ENCODE measurements around the gene NVL.
"Not testable (repeated sequence)": the region's sequence is repeated elsewhere in the genome, so short reads cannot be mapped to it uniquely, and the experiment has no call there.

NVL gene

GRCh38 chr1:224333939-224334786 is 4.2 kb upstream of the NVL start:
- no peak for DNase-seq (ENCODE audit: low read depth)

DNA sequence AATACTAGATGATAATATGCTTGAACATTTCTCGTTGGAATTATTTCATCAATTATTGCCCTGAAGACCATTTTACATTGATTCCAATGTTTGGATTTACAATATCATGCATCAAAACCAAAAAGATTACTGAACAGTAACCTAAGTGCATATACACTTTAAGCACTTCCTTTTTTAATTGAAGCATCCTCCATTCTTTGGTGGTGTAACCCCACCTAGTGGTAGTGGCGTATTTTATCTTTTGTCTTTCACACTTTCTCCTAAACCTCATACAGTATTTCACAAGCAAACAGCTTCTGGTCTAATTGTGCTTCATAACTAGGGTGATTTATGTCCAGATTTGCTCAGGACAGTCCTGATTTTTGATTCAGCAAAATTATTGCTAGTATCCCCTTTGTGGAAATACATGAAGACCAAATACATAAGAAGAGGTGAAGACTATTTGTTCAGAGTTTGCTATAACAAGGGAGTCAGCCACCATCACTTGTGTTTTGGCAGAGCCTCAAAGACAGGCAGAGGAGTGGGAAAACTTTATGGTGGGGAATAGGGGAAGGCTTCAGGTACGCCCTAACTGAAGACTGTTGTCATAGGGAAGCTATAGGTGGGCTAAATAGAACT is 3.4 kb upstream of the NVL start:
- DNase-seq (ENCODE audit: low read depth), result no peak

- DNase-seq (ENCODE audit: low read depth), result no peak
These were observed 1.9 kb upstream of the NVL start for GRCh38 chr1:224331824-224332223.

DNA sequence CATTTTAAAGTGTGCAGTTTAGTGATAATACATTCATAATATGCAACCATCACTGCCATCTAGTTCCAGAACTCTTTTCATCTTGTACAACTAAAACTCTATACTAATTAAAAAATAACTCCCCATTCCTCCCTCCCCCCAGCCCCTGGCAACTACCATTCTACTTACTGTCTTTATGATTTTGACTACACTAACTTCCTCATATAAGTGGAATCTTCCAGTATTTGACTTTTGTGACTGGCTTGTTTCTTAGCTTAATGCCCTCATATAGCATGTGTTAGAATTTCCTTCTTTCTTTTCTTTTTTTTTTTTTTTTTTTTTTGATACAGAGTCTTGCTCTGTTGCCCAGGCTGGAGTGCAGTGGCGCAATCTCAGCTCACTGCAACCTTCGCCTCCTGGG is 1.4 kb upstream of the NVL start:
- no peak for DNase-seq (ENCODE audit: low read depth)

DNA sequence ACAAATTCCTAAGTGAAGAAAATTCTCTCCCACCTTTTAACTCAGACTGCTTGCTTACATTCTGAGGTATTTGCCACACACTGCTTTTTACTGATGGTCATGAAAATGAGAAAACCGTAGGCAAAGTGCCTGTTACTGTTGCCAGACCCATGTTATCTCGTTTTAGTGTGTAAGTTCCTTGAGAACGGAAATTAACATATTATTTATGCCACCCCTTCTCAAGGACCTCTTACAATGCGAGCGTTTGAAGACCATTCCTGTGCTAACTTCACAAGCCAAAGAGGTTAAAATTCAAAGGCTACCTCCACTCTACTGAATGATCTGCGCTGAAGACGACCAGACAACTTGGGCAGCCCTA is 509 bp downstream of the NVL start:
- no peak for DNase-seq (ENCODE audit: low read depth)

GRCh38 chr1:224328644-224329043 is 1.3 kb downstream of the NVL start:
- no peak for DNase-seq (ENCODE audit: low read depth)

DNA sequence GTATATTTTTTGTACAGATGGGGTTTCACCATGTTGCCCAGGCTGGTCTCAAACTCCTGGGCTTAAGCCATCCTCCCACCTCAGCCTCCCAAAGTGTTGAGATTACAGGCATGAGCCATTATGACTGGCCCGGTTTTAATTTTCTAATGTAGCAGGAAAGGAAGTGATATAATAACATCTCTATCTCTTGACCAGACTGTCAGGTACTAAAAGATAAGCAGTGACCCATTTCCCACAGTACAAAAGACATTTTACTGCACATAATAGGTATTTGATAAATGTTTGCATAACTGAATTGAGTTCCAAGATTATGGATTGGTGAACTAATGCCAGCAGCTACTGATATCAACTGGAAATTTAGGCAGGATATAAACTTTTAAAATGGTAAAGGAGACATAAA is 4.0 kb downstream of the NVL start:
- no peak for DNase-seq (ENCODE audit: low read depth)

GRCh38 chr1:224321706-224322105 is 8.3 kb downstream of the NVL start:
- no peak for DNase-seq (ENCODE audit: low read depth)

DNA sequence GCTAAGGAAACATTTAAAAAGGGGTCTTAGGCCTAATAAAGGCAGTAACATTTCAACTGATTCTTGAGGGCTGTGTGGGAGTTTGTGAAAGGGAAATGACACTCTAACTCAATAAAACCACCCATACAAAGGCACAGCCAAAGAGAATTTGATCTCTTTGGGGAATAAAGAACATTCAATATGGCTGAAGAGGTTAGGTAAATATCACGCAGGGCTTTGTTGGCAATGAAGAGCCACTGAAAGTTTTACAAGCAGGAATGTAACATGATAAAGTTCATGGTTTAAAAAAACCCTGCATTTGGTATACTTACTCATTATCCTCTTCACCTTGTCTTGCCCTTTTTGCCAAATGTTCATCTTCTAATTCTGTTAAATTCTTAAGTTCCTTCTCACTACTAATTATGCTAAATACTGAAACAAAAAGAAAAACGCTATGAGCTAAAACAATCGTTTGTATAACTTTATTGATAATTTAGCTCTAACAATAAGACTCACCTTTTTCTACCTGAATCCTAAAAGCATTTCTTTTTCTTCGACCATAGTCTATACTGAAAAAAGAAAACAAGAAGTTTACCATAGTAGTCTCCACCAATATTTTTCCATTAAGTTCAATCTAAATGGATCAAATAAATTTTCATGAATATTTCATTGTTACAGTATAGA is 12.5 kb downstream of the NVL start:
- no peak for DNase-seq (ENCODE audit: low read depth)

DNA sequence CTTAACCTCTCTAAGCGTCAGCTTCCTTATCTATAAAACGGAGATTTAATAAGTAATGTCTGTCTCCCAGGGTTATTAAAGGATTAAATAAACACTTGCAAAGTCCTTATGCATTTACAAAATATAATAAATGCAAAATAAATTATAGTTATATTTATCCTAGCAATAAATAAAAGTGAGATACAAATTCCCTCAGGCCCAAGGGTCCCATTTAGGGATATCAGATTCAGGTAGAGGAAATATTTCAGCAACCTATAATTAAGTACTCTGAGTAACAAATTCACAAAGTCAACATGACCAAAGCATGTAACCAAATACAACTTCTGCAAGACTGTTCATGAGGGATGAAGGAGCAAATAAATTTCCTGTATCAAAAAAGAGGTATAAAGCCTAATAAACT is 17.9 kb downstream of the NVL start:
- DNase-seq (ENCODE audit: low read depth), result no peak

- not testable (repeated sequence) for DNase-seq (ENCODE audit: low read depth)
These were observed 18.5 kb downstream of the NVL start for GRCh38 chr1:224311503-224311902.

DNA sequence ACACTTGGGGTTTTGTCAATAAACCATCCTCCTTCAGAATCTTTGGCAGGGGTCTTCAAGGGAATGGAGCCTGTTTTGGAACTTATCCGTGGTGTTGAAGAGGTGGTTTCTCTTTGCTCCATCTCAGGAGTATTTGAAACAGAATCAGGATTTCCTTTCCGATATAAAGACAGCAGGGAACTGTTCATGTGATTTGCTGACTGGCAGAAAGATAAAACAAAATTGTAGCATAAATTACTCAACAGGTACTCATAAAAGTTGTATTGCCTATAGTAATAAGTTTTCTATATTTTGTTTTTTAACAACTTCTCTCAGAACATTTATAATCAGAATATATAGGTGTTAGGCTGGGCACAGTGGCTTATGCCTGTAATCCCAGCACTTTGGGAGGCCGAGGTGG is 21.9 kb downstream of the NVL start:
- no peak for DNase-seq (ENCODE audit: low read depth)

DNA sequence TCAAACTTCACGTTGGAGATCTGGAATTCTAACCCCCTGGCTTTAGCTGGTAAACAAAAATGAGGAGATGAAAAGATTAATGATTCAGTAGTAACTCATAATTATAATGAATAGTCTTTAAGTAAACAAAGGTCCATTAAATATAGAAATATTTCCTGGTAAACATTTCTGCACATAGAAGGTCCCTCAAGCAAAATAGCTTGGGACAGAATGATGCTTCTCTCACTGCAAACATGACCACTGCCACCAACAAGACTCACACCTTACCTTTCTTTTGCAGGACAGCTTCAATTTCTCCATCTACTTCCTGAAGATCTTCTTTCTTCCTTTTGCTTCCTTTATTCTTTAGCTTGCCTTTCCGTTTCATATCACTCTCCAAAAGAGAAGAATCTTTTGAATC is 25.2 kb downstream of the NVL start:
- DNase-seq (ENCODE audit: low read depth), result no peak

DNA sequence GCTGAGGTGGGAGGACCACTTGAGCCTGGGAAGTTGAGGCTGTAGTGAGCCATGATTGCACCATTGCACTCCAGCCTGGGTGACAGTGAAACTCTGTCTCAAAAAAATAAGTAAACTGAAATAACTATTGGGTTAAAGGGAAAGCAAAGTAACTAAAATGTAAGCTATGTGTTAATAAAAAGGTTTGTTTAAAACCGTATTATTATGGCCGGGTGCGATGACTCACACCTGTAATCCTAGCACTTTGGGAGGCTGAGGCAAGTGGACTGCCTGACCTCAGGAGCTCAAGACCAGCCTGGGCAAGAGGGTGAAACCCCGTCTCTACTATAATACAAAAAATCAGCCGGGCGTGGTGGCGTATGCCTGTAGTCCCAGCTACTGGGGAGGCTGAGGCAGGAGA is 27.0 kb downstream of the NVL start:
- no peak for DNase-seq (ENCODE audit: low read depth)

GRCh38 chr1:224301391-224301790 is 28.6 kb downstream of the NVL start:
- DNase-seq (ENCODE audit: low read depth), result no peak

- DNase-seq (ENCODE audit: low read depth), result no peak
These were observed 29.6 kb downstream of the NVL start for GRCh38 chr1:224300346-224300745.

- DNase-seq (ENCODE audit: low read depth), result no peak
These were observed 31.3 kb downstream of the NVL start for GRCh38 chr1:224298346-224299330.

- DNase-seq (ENCODE audit: low read depth), result no peak
These were observed 35.2 kb downstream of the NVL start for GRCh38 chr1:224294775-224295174.

DNA sequence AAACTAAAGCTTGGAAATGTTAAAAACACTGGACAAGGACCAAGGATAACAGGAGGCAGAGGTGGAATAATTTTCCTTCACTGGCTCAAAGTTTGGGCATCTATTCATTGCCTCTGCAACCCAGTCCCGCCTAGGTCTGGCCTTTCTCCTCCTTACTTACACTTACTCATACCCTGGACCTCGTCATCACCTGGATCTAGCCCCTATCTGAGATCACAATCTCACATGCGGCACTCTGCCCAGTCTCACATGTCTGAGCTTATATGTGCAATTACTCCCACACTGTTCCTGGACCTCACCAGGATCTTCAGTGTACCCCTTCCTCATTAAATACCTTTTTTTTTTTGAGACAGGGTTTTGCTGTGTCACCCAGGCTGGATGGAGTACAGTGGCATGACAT is 37.6 kb downstream of the NVL start:
- no peak for DNase-seq (ENCODE audit: low read depth)

GRCh38 chr1:224289396-224289795 is 40.6 kb downstream of the NVL start:
- no peak for DNase-seq (ENCODE audit: low read depth)

DNA sequence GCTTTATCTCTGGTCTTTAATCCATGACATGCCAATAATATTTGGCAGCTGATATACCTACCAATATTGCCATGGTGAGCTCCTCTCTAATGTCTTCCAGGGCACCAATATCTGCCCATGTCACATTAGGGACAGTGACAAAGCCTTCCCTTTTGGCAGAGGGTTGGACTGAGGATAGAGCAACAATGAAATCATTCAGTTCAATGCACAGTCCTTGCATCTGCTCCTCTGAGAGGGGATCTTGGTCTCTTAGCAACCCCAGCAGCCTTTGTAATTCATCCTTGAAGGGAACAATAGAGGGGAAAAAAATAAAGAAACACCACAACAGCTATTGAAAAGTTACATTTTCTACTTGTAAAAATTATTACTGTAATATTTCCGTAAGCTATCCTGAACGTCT is 42.3 kb downstream of the NVL start:
- no peak for DNase-seq (ENCODE audit: low read depth)

- DNase-seq (ENCODE audit: low read depth), result no peak
These were observed 47.8 kb downstream of the NVL start for GRCh38 chr1:224282140-224282539.

Data from activated T-cell treated with anti-CD3 and anti-CD28 coated beads for 48 hours (primary cell).